ENCODE measurements around the gene ARHGEF3.

ARHGEF3 gene, protein sequence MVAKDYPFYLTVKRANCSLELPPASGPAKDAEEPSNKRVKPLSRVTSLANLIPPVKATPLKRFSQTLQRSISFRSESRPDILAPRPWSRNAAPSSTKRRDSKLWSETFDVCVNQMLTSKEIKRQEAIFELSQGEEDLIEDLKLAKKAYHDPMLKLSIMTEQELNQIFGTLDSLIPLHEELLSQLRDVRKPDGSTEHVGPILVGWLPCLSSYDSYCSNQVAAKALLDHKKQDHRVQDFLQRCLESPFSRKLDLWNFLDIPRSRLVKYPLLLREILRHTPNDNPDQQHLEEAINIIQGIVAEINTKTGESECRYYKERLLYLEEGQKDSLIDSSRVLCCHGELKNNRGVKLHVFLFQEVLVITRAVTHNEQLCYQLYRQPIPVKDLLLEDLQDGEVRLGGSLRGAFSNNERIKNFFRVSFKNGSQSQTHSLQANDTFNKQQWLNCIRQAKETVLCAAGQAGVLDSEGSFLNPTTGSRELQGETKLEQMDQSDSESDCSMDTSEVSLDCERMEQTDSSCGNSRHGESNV

DNA sequence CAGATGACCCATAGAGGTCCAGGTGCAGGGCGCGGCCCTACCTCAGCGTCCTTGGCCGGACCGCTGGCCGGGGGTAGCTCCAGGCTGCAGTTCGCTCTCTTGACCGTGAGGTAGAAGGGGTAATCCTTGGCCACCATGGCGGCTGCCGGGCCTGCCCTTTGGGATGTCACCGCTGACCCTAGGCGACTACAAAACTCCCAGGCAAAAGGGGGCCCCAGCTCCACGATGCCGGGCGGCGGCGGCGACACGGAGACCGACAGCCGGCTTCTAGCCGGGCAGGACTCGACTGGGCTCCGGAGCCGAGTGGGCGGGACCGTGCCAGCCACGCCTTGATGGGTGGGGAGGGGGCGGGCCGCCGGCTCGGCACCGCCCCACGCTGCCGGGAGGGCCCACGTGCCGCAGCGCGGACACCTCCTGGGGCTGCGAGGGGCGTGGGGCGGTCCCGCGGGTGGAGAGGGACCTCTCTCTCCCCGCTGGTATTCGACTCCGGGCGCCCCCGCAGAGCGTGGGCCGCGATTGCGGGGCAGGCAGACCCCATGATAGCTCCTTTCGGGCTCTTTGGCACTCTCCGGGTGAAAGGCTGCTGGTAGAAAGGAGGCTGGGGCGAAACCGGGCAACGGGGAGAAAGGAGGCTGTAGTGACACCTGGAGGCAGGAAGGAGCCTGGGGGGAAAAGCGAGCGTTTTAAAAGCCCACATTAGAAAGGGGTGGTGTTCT is at the start of gene ARHGEF3:
ARHGEF3 (minus strand) TSS at position 288 of the 716 bp plus-strand sequence; CDS start at position 137, 151 bp downstream.
- DNase-seq, result peak; percentile 59

DNA sequence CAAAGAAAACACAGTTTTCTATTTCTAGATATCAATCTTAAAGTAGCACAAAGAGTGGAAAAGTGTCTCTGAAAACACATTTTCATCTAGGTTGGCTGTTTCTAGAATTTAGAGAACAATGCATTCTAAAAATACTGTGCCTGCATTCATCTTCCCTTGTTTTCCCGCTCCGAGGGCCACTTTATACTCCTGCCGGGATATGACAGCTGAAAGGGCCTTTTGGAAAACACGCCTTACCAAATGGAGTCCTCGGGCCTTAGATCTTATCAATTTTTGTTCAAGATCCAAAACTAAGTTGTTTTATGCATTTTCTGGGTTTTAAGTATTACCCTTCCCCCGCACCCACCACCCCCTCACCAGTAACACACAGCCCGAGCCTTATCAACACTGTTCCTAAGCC is 47.9 kb upstream of the ARHGEF3 start:
- DNase-seq, result no peak

DNA sequence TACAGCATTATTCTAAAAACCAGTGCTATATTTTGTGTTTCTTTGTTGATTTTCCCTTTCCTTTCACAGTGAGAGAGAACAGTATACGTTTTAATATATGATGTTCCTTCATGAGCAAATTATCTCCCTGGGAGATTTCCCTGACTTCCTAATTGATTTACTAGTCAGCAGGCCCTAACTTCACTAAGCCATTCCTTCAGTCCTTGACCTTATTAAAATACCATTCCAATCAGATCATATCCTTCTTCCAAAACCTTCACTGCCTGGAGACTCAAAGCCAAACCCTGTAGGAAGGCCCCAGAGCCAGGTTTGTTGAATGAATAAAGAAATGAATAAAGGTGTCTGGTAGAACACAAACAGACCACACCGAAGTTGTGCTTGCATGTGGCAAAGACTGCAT is 43.8 kb upstream of the ARHGEF3 start:
- DNase-seq, result peak; percentile 33

DNA sequence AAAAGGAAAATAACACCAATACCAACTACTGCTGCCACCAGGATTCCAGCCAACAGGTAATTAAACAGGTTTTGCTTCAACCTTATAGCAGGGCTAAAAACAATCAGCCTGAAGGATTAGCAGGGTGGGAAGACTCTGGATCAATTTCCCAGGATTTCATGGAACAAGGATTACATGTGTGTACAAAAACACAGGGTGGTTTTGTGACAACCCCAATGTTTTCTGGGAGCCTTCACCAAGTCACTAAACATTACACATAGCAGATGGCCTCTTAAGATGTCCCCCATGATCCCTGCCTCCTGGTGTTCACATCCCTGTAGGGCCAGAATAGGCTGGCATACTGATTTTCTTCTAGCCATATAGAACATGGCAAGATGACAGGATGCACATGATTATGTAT is 42.8 kb upstream of the ARHGEF3 start:
- DNase-seq, result no peak

DNA sequence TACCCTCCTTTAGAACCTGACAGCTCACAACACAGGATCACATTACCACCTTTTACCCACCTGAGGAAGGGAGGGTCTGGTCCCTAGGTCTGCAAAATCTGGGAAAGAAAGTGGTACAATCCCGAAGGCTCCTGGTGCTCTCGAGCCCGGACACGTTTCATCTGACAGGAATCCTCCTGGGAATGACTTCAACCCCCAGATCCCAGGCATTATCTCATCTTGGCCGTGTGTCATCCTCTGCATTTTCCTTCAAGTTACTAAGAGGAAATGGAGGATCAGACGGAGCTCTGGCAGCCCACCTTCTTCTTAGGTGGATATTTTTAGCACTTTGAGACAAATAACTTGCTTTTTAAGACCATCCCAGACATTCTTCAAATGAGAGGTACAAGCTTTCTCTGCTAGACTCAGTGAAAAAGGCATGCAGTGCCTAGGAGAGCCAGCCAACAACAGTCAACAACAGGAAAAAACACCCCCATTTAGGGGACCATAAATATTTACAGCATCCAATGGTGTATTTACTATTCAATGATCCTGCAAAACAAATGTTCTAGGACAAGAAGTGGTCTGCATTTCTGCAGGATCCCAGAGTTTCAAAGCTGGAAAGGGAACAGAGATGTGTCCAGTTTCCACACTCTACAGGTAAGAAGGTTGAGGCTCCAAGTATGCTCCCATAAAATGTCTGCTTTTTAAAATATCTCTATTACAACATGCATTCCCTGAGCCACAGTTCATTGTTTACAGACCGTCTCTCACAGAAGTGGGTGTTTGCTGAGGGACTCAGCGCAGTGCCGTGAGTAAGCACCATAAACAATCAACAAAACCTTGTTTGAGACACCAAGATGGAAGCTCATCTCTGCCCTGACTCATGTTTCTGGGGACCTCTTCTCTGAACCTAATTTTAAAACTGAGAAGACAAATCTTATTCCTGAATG is 38.3 kb upstream of the ARHGEF3 start:
- peak; percentile 39 for DNase-seq

DNA sequence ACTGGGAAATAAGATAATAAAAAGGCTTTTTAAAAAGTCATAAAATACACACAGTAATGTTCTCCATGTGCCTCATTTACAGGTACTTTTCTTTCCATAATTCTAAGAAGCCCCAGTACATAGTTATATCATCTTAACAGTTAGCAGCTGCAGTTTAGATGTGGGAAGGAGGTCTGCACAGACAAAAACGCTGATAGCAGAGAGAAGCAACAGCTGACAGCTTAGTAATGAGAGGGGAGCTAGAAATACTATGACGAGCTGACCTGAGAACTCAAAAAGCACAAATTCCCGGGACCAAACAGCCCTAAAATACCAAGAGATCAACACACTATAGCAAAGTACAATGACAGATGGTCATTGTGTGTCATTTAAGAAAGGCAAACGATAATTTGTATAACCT is 36.7 kb upstream of the ARHGEF3 start:
- DNase-seq, result no peak

DNA sequence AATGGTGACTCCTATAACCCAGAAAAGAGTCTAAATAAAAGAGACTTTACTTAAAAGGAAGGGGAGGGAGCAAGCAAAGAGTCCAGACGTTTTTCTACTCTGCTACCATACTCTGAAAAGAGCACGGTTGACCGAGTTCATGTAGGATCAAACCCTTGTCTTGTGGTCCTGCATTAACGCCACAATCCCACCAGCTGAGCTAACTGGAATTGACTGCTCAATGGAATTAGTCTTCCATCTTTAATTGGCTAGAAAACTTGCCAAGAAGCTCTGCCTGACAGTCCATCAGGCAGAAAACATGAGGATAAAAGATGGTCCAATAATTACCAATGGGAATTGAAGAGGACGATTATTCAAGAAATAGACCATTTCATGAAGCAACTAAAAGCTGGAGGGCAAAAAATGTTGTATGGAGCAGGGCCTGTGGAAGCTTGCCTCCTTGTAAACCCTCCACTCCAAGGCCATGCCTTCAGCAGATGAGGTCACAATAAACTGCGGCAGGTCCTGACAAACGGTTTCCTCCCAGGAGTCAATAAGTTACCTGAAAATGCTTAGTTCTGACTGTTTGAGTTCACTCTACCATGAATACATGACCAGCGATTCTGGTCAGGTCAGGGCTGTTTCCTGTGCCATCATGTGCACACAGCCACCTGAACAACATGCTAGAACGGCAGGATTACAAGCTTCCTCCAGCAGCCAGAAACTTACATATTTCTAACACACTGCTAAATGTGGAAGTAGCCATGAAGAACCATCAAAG is 35.6 kb upstream of the ARHGEF3 start:
- no peak for DNase-seq

DNA sequence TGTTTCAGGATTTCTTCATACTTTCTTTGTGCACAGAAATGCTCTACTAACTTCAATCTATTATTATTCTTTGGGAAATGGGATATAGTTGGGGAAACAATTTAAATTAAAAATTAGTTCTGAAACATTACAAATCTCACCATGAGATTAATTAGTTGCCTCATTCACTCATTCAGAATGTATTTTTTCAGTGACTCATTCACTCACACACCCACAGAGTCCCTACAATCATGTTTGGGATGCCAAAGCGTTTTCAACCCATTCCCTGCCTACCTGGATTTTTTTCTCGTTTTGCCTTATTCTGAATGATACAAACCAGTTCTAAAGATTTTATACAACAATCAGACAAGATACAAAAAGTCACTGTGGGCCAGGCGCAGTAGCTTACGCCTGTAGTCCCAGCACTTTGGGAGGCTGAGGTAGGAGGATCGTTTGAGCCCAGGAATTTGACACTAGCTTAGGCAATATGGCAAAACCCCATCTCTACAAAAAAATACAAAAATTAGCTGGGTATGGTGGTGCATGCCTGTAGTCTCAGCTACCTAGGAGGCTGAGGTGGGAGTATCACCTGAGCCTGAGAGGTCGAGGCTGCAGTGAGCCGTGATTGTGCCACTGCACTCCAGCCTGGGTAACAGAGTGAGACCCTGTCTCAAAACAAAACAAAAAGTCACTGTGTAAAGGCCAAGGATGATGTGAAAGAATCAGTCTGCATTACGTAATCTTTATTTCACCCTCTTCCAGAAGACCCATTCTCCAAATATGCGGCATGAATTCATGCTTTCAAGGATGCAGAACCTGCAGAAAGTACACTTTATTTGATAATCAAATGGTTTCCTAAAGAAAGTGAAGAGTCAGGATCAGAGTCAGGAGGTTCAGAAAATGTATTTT is 34.8 kb upstream of the ARHGEF3 start:
- DNase-seq, result no peak

DNA sequence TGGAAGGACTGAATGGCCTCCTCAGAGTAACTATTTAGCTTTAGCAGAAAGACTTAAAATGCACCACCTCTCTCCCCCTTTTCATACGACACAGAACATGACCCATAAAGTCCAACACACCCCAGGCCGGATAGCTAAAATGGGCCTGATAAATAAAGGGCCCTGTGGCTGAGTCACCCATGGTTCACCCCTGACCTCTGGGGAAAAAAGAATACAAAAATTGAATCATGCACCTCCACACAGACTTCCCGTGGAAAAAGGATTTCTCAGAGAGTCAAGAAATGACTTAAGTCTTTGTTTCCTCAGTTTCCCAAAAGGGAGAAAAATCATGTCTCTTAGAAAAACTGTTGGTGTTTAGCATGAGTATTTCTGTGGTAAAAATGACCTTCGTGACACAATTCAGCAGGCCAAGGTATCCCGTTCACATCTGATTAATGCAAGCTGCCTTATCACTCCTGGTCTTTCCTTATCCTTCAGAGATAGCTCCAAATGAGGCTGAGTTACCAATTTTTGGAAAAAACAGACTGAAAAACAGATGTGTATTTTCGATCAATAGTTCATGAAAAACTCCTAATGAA is 34.0 kb upstream of the ARHGEF3 start:
- no peak for DNase-seq

DNA sequence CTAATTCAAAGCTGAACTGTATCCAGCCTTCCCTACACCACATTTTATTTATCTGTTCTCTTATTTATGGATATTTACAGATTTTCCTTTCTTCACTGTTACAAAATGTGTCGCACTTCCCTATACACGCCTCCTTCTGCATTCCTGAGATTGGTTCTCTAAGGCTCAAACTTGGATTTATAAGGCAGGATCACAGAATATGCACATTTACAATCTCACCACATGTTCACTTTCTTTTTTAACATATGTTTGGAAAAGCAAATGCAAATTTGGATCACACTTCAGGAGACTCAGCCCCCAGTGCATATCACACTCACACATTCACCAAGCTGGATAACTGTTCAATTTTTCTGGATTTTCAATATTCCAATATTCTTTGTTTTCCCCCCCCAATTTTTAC is 31.8 kb upstream of the ARHGEF3 start:
- DNase-seq, result no peak

DNA sequence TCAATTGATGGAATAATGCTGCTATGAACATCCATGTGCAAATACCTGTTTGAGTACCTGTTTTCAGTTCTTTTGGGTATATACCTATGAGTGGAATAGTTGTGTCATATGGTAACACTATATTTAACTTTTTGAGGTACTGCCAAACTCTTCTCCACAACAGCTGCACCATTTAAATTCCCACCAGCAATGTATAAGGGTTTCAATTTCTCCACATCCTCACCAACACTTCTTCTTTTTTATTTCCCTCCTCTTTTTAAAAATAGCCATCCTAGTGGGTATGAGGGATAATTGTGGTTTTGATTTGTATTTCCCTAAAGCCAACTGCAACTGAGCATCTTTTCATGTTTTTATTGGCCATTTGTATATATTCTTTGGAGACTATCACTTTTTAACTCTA is 31.3 kb upstream of the ARHGEF3 start:
- DNase-seq, result no peak

DNA sequence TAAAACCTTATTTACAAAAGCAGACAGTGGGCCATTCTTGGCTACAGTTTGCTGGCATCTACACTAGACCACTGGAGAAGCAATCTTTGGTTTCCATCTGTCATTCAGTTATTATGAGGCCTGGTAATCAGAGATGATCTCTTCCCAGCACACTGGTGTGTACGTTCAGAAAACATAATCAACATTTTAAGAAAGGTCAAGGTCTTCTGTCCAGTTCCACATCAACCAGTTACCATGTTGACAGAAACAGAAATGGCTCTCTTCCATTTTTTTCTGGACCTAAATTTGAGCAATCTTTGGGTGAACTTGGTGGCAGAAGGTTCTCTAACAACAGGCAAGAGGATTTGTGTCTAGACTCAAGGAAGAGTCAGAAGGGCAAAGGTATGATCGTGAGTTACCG is 29.8 kb upstream of the ARHGEF3 start:
- no peak for DNase-seq

DNA sequence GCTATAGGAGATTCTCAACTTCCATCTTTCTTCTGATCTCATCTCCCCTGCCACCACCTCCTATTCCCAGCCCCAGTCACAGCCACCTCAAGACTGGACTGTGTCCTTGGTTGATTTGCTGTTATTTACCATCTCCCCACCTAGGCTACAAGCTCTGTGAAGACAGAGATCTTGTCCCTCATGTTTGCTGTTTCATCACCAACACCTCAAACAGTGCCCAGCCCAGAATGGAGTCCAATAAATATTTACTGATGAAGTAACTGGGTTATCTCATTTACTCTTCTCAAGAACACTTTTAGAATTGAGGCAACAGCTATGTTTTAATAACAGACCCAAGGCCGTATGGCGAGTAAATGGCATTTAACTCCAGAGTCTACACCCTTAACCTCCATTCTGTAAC is 29.1 kb upstream of the ARHGEF3 start:
- no peak for DNase-seq

DNA sequence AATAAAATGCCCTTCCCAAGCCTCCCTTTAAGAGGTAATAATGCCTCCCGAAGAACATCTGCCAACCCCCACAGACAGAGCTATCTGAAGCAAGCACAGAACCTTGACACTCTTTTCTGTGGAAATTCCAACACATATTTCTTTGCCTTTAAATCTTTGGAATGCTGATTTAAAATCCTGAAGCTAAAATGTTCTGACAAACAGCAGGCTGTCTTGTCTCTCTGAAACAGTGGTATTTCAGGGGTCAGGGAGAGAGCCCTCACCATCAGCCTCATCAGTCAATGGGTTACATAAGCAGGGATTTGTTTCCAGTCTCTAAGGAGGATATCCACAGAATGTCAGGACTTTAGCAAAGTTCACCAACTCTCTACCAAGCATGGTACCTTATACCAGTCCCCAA is 27.8 kb upstream of the ARHGEF3 start:
- DNase-seq, result no peak

DNA sequence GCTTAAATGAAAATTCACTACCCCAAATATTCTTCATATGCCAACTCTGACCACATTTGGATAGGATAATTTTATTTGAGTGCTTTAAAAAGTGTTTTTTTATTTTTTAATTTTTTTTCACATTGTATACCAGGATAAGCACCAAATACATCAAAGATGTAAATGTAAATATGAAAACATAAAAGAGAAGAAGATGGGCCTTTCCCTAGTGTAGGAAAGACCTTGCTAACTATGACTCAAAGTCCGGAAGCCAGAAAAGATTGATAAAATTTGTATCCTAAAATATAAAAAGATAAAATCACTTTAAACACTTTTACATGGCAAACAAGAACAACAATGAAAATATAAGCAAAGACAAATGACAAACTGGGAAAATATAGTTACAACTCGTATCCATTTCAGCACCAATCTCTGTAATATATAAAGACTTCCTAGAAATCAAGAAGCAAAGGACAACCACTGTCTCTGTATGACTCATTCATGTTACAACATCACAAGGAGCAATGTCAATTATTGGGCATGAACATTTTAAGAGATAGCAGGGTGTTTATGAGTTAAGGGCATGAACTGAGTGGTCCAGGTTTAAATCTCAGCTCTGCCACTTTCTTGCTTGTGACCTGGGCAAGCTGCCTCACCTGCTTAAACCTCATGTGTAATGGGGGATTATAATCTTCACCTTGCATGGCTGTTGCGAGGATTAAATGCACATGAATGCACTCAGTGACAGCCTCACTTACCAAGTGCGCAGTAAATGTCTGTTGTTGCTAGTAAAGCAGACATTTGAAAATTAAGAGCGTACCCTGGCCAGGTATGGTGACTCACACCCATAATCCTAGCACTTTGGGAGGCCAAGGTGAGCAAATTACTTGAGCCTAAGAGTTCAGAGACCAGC is 25.3 kb upstream of the ARHGEF3 start:
- no peak for DNase-seq

DNA sequence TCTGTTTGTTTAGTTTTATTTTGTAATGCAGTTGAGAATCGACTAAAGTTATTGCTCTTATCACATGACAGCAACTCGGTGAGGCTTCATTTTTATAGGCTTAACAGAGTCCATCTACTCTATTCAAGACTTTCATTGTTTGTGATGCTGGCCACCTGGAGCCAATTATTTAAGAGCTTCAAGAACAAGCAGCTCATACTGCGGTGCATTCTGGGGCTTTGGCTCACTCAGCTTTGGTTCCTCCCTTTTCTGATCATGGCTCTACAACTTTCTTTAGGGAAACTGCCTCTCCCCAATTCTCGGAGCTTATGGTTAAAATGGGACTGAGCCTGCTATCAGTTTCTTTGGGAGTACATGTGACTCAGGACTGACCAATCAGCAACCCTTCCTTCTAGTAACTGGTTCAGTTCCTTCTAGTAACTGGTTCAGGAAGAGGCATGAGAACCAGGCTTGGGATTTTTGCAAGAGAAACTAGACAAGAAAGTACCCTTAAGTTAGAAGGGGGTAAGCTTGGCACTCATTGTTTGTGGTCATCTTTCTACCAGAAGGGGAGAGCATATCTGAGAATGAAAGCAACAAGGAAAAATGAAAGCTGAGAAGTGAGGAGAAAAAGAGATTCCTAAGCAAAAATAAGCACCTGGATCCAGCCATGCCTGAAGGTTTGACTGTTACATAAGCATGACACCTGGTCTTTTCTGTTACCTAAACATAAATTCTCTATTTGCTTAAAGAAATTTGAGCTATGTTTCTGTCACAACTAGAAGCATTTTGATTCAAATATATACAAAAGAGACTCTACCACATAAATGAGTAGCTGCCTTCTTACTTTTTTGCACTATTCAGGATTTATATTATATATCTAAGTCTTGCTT is 24.1 kb upstream of the ARHGEF3 start:
- DNase-seq, result peak; percentile 21

DNA sequence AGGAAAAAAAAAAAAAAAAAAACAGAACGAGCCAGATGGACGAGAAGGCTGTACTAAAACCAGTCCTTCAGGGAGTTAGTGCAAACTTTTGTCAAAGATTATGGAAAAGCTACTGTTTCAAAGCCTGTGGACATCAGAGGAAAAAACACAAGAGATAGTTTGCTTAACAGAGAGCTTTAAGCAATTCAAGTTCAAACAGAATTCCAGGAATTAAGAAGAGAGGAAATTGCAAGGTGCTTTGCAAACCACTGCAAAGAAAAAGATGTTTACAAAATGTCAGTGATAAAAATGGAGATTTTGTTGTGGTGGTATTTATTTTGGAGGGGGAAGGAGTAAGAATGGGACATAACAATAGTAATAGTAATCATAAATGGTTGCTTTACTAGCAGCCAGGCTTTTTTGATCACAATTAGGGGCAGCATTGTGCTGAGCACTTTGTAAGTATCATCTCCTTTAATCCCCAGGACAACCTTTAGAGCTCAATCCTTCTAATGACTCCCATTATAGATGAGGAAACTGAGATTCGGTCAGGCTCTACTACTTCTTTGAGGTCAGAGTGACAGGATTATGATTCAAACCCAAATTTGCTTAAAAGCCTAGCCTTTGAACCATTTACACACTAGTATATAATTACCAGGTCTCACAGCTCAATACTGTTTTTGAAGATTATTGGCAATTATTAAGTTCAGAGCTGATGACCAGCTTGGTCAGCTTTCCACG is 22.4 kb upstream of the ARHGEF3 start:
- DNase-seq, result no peak

DNA sequence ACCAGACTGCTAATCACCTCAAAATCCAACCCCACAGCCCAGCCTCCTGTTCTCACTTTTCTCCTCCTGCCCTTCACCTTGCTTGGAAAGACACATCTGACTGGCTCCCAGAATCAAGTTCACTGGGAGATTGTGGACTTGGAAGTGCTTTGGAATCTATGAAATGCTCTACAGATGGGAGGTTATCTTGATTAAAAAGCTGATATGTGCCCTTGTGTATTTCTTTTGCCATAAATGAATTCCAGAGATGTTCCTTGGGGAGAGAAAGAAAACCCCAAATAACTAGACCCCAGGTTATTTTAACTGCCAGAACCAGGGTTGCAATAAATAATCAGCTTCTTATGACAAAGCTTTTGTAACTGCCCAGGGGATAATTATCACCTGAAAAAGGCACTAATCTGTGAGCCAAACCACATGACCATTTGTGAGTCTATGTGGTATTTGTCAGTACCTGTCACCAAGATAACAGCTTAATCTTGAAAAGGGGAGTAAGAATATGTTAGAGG is 21.7 kb upstream of the ARHGEF3 start:
- peak; percentile 23 for DNase-seq

All from fibroblast of upper back skin (primary cell).